ENCODE results near the gene RPL38.

- TF ChIP-seq, protein P1, sequence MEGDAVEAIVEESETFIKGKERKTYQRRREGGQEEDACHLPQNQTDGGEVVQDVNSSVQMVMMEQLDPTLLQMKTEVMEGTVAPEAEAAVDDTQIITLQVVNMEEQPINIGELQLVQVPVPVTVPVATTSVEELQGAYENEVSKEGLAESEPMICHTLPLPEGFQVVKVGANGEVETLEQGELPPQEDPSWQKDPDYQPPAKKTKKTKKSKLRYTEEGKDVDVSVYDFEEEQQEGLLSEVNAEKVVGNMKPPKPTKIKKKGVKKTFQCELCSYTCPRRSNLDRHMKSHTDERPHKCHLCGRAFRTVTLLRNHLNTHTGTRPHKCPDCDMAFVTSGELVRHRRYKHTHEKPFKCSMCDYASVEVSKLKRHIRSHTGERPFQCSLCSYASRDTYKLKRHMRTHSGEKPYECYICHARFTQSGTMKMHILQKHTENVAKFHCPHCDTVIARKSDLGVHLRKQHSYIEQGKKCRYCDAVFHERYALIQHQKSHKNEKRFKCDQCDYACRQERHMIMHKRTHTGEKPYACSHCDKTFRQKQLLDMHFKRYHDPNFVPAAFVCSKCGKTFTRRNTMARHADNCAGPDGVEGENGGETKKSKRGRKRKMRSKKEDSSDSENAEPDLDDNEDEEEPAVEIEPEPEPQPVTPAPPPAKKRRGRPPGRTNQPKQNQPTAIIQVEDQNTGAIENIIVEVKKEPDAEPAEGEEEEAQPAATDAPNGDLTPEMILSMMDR (IDR thresholded peaks at IDR 0.05): no peak
- no peak for TF ChIP-seq ZFX (IDR thresholded peaks at IDR 0.05; ENCODE audit: borderline replicate concordance)
These were observed 39.7 kb downstream of the RPL38 start for GRCh38 chr17:74243013-74243755.

Data from 22Rv1 (cell line).